Mucosa of descending colon (tissue), 3 donors: ENCODE results near the gene PLD1. TPM values are rescaled to one million over a fixed set of nuclear protein-coding genes. Genes with fewer than 3 reads are reported as not detected.
"Not testable (repeated sequence)": the region's sequence is repeated elsewhere in the genome, so short reads cannot be mapped to it uniquely, and the experiment has no call there.

ENCODE experiments used
- ATAC-seq: fragments of 200-7000 bp; cut with Tn5 transposase; one replicate; pipeline ENCODE4 v1.9.1; 2020; ENCODE audit warnings: mild to moderate bottlenecking, moderate library complexity
- DNase-seq, 3 donors: peaks; one replicate each; pipeline ENCODE4 v3.0.0-alpha.2; 2020
- H3K36me3 ChIP-seq: fragments of 200-600 bp; one replicate; pipeline ENCODE4 v1.8.0; 2021; ENCODE audit warnings: low read depth, mild to moderate bottlenecking
- H3K4me1 ChIP-seq: fragments of 200-600 bp; one replicate; pipeline ENCODE4 v1.8.0; 2021; ENCODE audit warnings: low read depth, mild to moderate bottlenecking
- H3K4me3 ChIP-seq: fragments of 200-600 bp; one replicate; pipeline ENCODE4 v1.8.0; 2021; ENCODE audit warnings: mild to moderate bottlenecking
- H3K9me3 ChIP-seq: fragments of 200-600 bp; one replicate; pipeline ENCODE4 v1.8.0; 2021; ENCODE audit warnings: mild to moderate bottlenecking
- intact Hi-C, 2 donors: fragments of 100-400 bp; cut with DNase I in 1 of 2; cut with micrococcal nuclease in 1 of 2; formaldehyde crosslinking; loops; one replicate each; pipeline versions ENCODE4 v1.11.0 to v1.11.1; 2022; cut with DNase I, micrococcal nuclease
- total RNA-seq, 3 donors: library from RNA; stranded (reverse); fragmentation: NEBNext Ultra II Directional in 2 of 3; extraction: Animal tissue kit (Norgen Biotek cat#: 25700) in 2 of 3; gene quantifications; one replicate each; pipeline versions ENCODE4 v1.2.1 to v1.2.4, GENCODE V29; 2021 to 2023
- TF ChIP-seq, protein P1 (sequence below): fragments of 200-600 bp; IDR thresholded peaks from one replicate; pipeline ENCODE4 v1.8.0; 2022; ENCODE audit warnings: antibody characterized with exemption, mild to moderate bottlenecking
- donor health status: DM: no; HTN: no; CAD: no; lungs with moderate emphysema.
- donor health status: DM: no; HTN: no; CAD: no.
- donor health status: DM: no; HTN: yes; CAD: no.

Gene PLD1
- total RNA-seq, 3 donors from 2014 or later = 46.6 to 105 (median 65.1) TPM

DNA sequence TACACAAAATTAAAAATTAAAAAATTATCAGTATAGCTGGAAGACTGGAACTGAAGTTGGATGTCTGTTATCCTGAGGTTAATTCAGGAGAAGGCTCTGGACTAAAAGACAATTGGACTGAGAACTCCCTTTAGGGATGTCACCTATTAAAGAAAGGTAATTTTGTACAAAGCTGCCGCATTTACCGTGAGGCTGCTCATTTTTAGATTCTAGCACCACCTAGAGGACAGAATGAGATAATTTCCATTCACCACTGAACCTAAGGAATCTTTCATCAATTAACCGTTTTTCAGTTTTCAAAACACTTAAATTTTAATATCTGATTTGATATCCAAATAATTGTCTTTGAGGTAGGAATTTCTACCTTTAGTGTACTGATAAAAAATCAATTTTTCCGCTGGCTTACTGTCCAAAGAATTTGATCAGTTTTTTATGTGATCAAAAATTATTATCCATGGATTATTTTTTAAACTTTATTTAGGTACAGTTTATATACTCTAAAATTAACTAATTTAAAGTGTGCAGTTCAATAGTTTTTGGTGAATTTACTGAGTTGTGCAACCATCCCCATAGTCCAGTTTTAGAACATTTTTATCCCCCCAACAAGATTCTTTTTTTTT, 243.4 kb downstream of the PLD1 start:
- H3K36me3 ChIP-seq = no peaks in the 10 kb centered on the region
- intact Hi-C loops = loop anchor here (5.0 to 10.0 kb wide), 3 partner anchors 382 to 605 kb away; no protein-coding TSS in a partner anchor
- DNase-seq (peak in 1 of 3 donors; percentile 17), ATAC-seq (peak; percentile 55)
- H3K4me3 ChIP-seq = no peak overlapping the region
- no peaks in the 10 kb centered on the region for H3K4me1 ChIP-seq
- TF ChIP-seq, protein P1, sequence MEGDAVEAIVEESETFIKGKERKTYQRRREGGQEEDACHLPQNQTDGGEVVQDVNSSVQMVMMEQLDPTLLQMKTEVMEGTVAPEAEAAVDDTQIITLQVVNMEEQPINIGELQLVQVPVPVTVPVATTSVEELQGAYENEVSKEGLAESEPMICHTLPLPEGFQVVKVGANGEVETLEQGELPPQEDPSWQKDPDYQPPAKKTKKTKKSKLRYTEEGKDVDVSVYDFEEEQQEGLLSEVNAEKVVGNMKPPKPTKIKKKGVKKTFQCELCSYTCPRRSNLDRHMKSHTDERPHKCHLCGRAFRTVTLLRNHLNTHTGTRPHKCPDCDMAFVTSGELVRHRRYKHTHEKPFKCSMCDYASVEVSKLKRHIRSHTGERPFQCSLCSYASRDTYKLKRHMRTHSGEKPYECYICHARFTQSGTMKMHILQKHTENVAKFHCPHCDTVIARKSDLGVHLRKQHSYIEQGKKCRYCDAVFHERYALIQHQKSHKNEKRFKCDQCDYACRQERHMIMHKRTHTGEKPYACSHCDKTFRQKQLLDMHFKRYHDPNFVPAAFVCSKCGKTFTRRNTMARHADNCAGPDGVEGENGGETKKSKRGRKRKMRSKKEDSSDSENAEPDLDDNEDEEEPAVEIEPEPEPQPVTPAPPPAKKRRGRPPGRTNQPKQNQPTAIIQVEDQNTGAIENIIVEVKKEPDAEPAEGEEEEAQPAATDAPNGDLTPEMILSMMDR = no peak
- no peaks in the 10 kb centered on the region for H3K9me3 ChIP-seq

DNA sequence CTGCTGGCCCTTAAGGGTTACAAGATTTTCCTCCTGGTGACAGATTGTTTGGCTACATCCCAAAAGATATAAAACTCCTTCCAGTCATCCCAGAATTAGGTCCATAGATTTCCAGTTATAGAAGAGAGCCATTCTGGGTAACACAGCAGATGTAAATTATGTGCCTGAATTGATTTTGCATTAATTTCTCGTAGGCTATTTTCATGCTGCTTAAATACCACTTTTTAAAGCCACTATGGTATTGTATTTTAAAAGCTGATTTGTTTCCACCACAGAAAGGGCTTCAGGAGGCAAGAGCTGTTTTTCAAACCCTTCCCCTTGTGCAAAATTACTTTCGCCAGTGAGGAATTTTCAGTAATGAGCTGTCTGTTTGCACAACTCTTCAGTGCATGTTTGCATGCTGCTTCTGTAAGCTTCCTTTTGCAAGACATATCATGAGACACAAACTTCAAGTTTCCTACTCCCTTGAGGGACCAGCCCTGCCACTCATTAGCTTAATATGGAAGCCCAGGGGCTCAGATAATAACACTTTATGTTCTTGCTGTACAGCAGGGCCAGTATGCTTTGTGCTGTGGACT, 244.7 kb downstream of the PLD1 start:
- Histone ChIP-seq H3K4me3 (no peak overlapping the region), H3K9me3 (no peaks in the 10 kb centered on the region), H3K4me1 (no peaks in the 10 kb centered on the region), H3K36me3 (no peaks in the 10 kb centered on the region)
- intact Hi-C loops = loop anchor here (5.0 to 10.0 kb wide), 3 partner anchors 381 to 603 kb away; no protein-coding TSS in a partner anchor
- TF ChIP-seq, protein P1 = no peak
- no peak for DNase-seq
- ATAC-seq = no peak

DNA sequence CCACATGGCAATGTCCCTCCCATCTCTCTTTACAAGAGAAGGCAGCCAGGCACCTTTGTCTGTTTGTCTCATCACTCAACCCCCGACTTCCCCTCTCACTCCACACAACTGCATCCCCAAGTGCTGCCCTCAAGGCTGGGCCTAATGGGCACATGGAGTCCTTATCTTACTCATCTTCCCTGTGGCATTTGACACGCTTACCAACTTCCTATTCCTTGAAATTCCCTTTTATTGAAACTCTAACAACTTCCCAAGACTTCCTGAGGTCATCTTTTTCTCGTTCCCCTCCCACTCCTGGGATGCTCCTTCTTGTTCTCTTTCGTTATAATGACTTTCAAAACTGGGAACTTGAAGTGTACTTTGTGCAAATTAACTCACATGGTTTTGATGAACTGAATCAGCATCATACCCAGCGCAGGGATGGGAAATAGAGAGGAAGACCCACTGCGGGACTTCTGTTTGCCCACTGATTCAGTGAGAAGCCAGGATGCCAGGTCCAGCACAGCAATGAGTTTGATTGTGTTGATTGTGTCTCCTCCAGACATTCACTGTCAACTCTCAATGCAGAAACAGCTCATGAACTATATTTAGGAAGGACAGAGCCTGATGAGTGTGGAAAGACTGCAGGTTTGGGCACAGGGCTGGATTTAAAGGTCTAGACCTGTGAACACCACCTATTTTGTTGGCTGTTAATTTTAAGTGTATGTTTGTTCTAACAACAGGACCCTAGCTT, 245.4 kb downstream of the PLD1 start:
- Histone ChIP-seq H3K36me3 (no peaks in the 10 kb centered on the region), H3K4me1 (no peaks in the 10 kb centered on the region), H3K4me3 (no peak overlapping the region), H3K9me3 (no peaks in the 10 kb centered on the region)
- intact Hi-C loops = loop anchor here (5.0 to 10.0 kb wide), 3 partner anchors 380 to 603 kb away; no protein-coding TSS in a partner anchor
- no peak for DNase-seq
- TF ChIP-seq, protein P1 = no peak
- ATAC-seq = no peak

DNA sequence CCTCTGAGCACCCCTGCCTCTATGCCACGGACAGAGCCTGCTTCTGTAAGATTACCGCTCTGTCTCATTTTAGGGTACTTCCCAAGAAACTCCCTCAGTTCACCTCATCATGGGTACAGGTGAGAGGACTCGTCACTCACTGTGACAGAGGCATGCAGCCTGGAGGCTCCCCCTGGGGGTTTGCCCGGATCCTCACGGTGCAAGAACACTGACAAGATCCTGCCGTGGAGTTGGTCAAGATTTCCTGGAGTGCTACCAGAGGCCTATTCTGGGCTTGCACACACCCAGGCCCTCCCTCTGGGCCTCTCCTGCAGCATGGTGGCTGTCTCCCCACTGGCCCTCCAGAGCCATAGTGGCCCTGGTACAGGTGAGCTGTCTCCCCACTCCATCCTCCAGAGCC, 247.0 kb downstream of the PLD1 start:
- DNase-seq (no peak), ATAC-seq (no peak)
- no peaks in the 10 kb centered on the region for H3K9me3 ChIP-seq
- H3K4me3 ChIP-seq = no peak overlapping the region
- TF ChIP-seq, protein P1 = no peak
- intact Hi-C loops = loop anchor here (10.0 kb wide), 2 partner anchors 378 to 518 kb away; no protein-coding TSS in a partner anchor
- H3K36me3 ChIP-seq = no peaks in the 10 kb centered on the region
- no peaks in the 10 kb centered on the region for H3K4me1 ChIP-seq

DNA sequence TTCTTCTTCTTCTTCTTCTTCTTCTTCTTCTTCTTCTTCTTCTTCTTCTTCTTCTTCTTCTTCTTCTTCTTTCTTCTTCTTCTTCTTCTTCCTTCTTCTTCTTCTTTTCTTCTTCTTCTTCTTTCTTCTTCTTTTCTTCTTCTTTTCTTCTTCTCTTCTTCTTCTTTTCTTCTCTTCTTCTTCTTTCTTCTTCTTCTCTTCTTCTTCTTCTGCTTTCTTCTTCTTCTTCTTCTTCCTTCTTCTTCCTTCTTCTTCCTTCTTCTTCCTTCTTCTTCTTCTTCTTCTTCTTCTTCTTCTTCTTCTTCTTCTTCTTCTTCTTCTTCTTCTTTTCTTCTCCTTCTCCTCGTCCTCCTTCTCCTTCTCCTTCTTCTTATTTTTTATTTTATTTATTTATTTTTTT, 247.8 kb downstream of the PLD1 start:
- not testable (repeated sequence) for DNase-seq, H3K9me3 ChIP-seq, H3K4me1 ChIP-seq, ATAC-seq, H3K36me3 ChIP-seq, H3K4me3 ChIP-seq
- intact Hi-C loops = loop anchor here (10.0 kb wide), 2 partner anchors 378 to 518 kb away; no protein-coding TSS in a partner anchor
